NCI-H2196 treated with DMSO at 0.1 percent for 48 hours (cell line): ENCODE results near the gene CPXM2.

ENCODE experiments used
- DNase-seq: peaks from one replicate; lab custom pipeline; 2025; ENCODE audit not compliant: unreplicated experiment; lab: John Stamatoyannopoulos, UW

The CPXM2 gene

GRCh38 chr10:123870260-123870659 lies 21.3 kb downstream of the CPXM2 start:
- DNase-seq = no peak

GRCh38 chr10:123869020-123869414 lies 22.6 kb downstream of the CPXM2 start:
- DNase-seq = no peak

GRCh38 chr10:123868038-123869019 lies 23.3 kb downstream of the CPXM2 start:
- peak; percentile 49 for DNase-seq

- DNase-seq = no peak
These were observed 25.7 kb downstream of the CPXM2 start for GRCh38 chr10:123865880-123866279.

- no peak for DNase-seq
These were observed 26.3 kb downstream of the CPXM2 start for GRCh38 chr10:123865350-123865749.

DNA sequence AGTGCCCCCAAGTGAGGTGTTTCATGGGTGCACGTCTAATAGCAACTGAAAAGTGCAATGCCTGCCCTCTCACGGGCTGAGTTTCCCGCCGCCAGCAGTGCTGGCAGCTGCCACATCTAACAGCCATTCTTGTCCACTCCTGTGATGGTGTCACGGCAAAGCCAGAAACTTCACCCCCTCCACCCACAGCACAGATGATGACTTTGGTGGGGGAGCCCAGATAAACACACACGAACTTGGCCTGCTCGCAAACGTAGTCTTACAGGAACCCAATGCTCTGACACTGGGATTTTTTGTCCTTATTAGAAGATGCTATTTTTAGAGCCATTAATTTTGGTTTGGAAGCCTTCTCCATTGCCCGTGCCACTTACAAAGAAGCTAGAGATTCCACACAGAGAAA lies 26.7 kb downstream of the CPXM2 start:
- no peak for DNase-seq

- DNase-seq = no peak
These were observed 27.7 kb downstream of the CPXM2 start for GRCh38 chr10:123863721-123864482.

GRCh38 chr10:123863183-123863575 lies 28.4 kb downstream of the CPXM2 start:
- DNase-seq = no peak

GRCh38 chr10:123862421-123863182 lies 29.0 kb downstream of the CPXM2 start:
- DNase-seq = no peak

DNA sequence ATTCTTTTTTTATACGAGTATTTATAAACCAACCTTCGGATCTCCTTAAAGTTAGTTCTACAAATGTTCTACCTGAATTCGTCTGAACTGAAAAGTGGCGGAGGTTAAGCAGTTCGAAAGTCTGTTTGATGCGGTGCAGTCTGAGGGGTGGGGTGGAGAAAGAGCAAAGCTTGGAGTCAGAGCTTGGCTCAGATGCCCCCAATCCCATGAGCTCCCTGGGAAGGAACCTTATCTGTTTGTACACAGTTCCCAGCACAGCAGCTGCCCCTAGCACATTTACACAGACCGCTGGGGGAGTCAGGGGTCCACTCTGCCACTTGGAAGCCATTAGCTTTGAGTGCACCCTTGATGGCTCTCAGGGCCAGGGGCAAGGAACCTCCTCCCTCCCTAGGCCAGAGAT lies 30.8 kb downstream of the CPXM2 start:
- no peak for DNase-seq

GRCh38 chr10:123860209-123860608 lies 31.4 kb downstream of the CPXM2 start:
- DNase-seq = no peak

GRCh38 chr10:123859653-123860050 lies 32.0 kb downstream of the CPXM2 start:
- DNase-seq = no peak

DNA sequence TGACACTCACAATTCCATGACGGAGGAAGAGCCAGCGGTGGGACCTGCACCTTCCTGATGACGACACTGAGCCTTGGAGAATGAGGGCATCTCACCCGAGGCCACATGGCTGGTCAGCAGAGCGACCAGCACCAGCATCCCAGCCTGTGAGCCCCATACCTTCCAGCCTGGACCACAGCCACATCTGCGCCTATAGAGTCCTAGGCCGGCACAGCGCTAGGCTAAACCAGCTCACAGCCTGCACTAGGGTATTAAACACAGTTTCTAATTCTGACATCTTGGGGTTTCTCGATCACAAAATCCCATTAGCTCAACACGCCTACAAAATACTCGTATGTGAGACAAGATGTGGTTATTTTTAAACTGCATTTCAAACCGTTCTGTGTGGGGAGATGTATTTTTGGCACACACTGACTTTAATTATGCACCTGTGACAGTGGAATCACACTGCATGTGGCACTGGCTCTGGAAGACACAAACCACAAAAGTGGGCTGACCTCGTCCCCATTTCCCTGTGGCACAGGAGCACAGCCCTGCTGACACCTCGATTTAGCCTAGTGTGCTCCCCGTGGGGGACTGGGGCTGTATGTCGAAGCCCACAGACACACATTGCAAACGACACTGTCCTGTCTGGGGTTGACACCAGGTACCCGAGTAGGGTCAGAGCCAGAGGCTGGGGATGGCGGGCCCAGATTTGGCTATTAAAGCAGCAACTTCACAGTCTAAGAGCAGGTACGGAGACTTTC lies 32.5 kb downstream of the CPXM2 start:
- DNase-seq = no peak

DNA sequence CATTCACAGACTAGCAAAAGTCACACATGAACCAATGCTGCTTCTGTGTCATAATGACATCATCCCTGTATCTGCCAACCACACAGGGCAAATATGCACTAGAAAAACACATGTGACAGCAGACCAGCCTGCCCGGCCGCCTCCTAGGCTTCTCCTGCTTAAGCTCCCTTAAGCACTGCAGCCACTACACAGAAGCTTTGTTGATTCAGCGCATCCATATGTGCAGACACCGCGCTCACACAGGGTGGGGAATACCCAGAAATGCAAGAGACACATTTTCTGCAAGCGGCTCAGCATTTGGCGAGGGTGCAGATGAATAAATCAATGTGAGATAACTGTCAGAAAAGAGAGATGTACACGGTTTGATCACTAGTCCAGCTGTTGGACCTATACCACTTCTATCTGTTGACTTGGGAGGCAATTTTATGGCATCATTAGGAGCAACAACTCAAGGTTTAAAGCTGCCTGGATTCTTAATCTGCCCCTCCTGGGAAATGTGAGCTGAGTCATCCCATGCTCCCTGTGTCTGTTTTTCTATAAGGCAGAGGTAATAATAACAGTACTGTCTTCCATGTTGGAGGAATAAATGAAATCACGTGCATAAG lies 33.4 kb downstream of the CPXM2 start:
- no peak for DNase-seq

- DNase-seq = no peak
These were observed 34.0 kb downstream of the CPXM2 start for GRCh38 chr10:123857616-123858015.

DNA sequence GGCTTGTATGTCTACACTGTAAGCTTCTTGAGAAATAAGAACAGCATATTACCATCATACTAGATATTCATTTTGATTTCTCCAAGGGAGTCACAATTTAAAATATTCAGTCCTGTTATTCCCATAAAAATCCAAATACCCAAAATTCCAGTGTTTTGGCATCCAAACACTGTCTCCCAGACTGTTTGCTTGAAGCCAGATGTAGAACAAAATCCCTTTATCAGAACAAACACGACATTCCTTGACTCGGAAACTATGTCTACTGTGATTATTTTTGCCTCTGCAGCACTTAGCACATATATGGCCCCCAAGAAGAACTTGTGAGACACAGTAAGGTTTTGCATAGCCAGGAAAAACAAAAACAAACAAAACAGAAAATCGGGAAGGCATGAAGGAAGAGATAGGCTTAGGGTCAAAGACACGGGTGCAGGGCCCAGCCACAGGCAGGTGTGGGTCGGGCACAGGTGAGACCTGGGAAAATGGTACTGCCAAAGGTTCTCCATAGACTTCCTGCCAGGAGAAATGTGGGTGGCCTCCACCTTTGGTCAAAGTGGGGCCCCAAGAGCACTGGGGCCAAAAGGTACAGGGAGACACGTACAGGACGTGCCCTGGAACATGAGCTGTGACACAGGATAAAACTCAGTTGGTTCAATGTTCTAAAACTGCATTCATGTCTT lies 36.5 kb downstream of the CPXM2 start:
- DNase-seq = no peak

DNA sequence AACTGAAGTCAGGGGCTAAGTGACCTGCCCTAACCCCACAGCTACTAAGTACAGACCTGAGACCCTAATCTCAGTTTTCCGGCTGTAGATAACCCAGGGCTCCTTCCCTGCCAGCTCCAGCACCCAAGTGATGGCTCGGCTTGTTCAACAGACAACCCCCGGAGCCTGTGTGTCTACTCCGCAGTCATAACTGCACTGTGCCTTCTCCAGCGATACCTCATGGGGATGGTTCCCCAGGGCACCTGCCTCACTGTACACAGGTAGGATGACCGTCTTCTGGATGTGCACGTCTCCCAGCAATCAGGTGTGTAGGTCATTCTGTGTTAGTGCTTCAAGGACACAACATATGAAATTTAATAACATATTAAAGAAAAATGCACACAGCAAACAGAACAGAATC lies 37.1 kb downstream of the CPXM2 start:
- DNase-seq = no peak

DNA sequence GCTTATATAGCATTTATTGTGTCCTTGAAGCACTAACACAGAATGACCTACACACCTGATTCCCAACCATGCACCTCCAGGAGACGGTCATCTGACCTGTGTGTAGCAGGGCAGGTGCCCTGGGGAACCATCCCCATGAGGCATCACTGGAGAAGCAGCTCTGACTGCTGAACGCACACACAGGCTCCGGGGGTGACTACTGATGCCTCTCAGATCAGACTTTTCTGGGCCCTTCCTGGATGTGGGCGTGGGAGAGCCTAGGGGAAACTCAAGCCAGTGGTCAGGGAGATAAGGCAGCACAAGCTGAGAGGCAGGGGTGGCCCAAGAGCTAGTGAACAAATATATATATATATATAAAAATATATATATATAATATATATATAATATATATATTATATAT lies 37.6 kb downstream of the CPXM2 start:
- DNase-seq = no peak

DNA sequence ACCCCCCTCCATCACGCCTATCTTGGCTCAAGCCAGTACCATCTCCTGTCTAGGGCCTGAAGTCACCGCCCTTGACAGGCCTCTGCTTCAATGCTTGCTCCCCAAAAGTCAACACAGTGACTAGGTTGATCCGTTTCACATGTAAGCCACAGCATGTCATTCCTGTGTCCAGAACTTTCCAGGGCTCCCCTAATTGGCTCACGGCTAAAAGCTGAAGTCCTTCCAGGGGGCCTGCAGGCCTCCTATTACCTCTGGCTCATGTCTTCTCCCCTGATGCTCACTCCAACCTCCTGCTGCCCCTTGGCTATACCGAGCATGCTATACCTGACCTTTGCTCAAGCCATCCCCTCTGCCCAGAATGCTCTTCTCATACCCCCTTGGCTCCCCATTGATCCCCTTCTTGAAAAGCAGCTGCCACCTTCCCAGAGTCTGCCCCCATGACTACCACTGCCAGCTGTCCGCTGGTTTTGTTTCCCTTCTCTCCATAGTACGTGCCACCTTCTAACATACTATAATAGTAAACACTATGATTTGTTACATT lies 39.1 kb downstream of the CPXM2 start:
- no peak for DNase-seq
